Stimulated activated CD8-positive, alpha-beta memory T cell treated with anti-CD3 and anti-CD28 coated beads, Interleukin-4, amount 100 ng/mL, for 24 hours (primary cell): Measurements from ENCODE around the gene CYB5D1.
A peak's percentile ranks its signal among the peaks of the same experiment; 100 is the strongest.
"Not testable (repeated sequence)": the region's sequence is repeated elsewhere in the genome, so short reads cannot be mapped to it uniquely, and the experiment has no call there.

Source experiments
- DNase-seq: peaks from one replicate; pipeline ENCODE4 v3.0.0-alpha.2; 2020; ENCODE audit warnings: low read depth

CYB5D1 gene

DNA sequence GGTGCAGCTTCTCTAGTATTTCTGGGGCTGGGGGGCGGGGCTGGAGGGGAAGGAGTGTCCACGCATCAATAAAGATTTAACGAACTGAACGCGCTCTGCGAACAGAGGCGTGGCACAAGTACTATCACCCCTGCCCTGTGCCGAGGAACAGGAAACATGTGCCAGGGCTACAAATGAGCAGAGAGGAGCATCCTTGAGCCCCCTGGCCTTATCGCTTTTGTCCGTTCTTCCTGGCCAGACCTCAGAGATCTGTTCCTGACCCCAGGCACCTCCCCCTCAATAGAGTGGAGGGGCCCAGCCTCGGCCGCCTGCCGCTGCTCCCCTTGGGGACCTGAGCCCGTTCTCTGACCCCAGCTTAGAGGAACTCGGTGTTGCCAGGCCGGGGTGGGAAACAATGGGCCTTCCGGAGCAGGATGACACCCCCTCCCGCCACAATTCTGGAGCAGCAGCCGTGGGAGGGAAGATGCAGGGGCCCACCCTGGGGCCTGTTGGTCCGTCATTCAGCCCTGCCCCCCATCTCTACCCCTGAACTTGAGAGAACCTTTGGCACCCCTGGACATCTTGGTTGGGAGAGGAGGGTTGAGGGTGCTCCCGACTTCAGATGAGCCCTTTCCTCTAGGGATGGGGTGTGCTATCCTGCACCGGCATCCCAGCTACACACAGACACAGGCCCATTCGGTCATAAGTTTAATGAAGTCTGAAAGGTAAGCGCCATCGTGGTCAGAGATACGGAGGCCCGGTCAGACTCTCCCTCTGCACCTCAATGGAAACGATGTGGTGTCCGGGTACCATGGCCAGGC lies 1.6 kb upstream of the CYB5D1 start:
- no peak for DNase-seq

DNA sequence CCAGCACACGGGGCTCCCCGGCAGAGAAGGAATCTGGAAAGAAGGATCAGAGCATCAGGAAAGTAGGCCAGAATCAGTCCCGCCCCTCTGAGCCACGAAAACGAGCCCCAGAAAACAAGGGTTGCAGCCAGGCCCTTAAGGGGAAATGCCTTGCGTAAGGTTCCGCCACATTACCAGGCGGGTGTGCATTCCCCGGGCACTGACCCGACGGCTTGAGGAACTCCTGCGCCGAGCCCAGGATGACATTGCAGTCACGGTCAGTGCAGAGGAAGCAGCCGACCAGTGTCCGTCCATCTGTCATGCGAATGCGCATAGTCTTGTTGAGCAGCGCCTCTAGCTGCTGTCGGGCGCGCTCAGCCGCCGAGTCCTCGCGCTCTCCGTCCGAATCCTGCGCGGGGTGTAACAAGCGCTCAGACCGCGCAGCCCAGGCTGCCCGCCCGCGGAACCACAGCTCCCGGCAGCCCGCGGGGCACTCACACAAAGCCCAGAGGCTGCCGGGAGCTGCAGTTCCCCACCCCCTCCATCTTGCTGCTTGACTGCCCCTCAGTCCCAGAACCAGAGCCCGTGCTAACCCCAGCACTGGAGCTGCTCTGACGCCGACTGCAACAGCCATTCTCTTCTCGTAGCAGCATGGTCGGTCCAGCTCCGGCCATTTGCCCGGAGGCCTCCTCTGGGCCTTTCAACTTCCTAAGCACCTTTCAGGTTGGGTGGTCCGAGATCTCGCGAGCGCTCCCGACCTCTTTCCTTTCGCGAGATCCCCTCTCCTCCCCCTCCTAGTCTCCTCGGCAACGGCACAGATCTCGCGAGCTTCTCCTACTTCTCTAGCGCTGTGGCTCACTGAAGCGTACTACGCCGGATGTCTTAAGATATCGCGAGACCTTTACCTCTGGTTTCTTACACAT lies 741 bp upstream of the CYB5D1 start, which contains the start of gene NAA38:
NAA38 (minus strand) TSS at position 749 of the 902 bp plus-strand sequence; CDS start at position 653, 96 bp downstream.
- DNase-seq = peak; percentile 86

DNA sequence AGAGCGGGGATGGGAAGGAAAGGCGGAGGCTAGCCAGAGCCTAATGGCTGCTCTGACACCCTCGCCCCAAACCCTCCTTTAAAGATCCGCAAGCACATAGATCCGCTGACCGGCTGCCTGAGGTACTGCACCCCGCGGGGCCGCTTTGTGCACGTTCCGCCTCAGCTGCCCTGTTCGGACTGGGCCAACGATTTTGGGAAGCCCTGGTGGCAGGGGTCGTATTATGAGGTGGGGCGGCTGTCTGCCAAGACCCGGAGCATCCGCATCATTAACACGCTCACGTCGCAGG lies 663 bp downstream of the CYB5D1 start:
- no peak for DNase-seq

DNA sequence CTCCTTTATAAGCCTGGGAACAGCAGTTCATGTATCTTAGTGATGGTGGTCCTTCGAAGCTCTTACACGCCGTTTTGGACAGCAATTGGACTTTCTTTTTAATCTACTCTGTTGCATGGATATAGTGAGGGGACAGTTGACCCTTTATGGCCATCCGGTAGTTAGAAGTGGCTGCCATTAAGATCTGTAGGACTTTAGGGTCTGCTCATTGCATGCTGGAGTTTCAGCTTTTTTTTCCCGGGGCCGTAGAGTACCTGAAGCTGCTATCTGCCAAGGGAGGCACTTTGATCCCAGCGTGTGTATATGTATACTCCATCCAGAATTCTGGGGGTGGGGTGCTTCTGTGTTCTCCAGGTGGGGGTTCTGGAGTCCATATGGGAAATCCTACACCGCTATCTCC lies 1.2 kb downstream of the CYB5D1 start:
- no peak for DNase-seq

DNA sequence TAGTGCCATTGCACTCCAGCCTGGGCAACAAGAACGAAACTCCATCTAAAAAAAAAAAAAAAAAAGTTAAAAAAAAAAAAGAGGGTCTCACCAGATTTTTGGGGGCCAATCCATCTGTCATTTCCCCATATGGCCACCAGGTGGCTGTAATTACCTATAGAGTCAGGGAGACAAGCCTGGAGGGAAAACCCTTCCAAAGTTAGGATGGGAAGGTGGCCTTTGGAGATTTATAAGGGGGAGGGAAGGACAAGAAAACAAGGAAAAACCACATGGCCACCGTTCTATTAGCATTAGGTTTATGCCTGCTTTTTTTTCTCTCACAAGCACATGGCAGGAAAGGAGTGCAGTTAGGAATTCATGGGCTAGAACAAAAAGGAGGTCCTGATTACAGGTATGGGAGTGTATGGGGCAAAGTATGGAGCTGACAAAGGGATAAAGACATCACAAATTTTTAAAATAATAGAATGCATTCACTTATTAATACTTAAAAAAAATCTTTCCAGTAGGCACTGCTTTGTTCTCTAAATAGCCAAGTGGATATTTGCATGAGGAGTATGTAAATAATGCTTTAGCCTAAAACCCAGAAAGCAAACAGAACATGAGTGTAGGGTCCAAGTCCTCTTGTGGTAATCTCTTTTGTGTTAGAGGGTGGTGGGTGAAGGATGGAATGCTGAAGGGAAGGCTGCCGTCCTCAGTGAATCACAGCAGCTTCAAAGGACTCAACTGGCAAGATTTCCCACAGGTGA lies 5.1 kb downstream of the CYB5D1 start:
- DNase-seq = no peak

DNA sequence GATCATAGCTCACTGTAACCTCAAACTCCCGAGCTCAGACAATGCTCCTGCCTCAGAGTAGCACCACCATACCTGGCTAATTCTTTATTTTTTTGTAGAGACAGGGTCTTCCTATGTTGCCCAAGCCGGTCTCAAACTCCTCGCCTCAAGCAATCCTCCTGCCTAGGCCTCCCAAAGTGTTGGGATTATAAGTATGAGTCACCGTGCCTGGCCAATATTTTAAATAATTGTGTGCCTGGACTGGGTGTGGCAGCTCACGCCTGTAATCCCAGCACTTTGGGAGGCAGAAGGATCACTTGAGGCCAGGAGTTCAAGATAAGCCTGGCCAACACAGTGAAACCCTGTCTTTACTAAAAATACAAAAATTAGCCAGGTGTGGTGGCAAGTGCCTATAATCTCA lies 6.6 kb downstream of the CYB5D1 start:
- not testable (repeated sequence) for DNase-seq

- DNase-seq = no peak
Measured at GRCh38 chr17:7864995-7865650, 7.3 kb downstream of the CYB5D1 start.

DNA sequence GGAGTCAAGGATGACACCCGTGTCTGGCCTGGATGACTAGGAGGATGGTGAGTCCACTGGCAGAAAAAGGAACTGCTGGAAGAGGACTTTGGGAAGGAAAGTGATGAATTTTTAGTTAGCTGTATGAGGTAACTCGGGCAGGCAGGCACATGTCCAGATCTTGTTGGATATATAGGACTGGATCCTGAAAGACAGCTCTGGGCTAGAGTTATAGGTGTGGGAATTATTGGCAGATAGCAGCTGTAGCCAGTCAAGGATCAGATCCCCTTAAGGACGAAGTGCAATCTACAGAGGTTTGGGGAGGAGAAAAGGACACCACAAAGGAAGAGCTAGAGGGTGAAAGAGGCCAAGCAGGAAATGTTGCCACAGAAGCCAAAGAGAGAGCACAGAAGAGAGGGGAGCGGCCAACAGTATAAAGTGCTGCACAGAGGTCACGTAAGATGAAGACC lies 10.1 kb downstream of the CYB5D1 start:
- no peak for DNase-seq

GRCh38 chr17:7873051-7873450 lies 15.2 kb downstream of the CYB5D1 start:
- DNase-seq = no peak

DNA sequence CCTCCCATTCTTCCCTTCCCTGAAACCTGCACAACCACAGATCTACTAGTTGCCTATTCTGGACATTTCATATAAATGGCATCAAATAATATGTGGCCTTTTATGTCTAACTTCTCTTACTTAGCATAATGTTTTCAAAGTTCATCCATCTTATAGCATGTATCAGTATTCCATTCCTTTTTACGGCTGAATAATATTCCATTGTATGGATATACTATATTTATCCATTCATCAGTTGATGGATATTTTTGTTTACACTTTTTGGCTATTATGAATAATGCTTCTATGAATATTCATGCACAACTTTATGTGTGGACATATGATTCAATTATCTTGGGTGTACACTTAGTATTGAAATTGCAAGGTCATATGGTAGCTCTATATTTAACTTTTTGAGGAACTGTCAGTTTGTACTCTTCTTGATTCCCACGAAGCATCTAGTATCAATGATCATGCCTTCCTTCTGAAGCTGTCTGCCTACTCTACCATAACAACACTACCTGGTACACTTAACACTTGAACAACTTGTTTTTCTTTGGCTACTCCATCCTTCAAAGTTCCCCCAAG lies 18.1 kb downstream of the CYB5D1 start:
- DNase-seq = no peak

DNA sequence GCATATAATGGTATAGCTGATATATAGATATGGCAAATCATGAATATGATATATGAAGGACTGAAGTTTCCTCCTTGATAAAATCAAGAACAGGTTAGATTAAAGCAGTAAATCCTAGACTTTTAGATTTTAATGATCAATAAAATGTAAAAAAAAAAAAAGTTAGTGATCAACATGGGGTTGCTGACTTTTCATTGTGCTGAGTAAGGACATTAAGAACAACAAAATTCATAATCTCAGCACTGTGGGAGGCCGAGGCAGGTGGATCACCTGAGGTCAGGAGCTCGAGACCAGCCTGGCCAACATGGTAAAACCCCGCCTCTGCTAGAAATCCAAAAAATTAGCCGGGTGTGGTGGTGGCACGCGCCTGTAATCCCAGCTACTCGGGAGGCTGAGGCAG lies 20.4 kb downstream of the CYB5D1 start:
- no peak for DNase-seq

DNA sequence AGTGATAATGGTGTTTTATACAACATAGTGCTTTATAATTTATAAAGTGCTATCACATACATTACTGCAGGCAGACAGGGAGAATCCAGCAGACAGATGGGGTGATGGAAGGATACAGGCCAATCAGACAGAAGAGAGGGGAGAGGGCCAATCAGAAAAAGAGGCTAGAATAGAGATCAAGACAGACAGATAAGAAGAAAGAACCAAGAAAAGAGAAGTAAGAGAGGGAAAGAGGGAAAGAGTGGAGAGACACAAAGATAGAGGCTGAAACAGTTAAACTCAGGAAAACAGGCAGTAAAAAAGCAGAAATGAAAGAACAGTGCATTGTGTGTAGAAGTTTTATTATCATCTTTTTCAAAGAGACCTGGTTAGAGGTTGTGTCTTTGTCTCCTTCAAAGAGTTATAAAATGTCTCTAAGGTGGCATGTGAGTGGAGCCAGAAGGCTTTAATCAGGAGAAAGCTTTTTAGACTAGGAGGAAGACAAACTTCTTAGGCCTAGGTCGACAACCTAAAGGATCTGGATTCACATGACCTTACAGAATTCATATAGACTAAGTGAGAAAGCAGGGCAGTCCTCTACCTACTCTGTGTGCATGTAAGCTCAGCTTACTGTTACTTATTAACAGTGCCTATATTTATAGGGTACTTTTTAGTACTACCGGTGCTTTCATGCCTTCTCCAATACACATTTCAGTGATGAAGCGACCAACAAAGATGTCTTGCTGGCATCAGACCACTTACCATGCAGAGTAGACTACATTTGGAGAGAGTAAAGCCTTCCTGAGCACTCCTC lies 22.5 kb downstream of the CYB5D1 start:
- no peak for DNase-seq

GRCh38 chr17:7881276-7882054 lies 23.7 kb downstream of the CYB5D1 start:
- DNase-seq = no peak

GRCh38 chr17:7882068-7882467 lies 24.3 kb downstream of the CYB5D1 start:
- DNase-seq = no peak

GRCh38 chr17:7882629-7883028 lies 24.8 kb downstream of the CYB5D1 start:
- no peak for DNase-seq

- DNase-seq = peak; percentile 15
Measured at GRCh38 chr17:7883781-7884386, 26.1 kb downstream of the CYB5D1 start.

DNA sequence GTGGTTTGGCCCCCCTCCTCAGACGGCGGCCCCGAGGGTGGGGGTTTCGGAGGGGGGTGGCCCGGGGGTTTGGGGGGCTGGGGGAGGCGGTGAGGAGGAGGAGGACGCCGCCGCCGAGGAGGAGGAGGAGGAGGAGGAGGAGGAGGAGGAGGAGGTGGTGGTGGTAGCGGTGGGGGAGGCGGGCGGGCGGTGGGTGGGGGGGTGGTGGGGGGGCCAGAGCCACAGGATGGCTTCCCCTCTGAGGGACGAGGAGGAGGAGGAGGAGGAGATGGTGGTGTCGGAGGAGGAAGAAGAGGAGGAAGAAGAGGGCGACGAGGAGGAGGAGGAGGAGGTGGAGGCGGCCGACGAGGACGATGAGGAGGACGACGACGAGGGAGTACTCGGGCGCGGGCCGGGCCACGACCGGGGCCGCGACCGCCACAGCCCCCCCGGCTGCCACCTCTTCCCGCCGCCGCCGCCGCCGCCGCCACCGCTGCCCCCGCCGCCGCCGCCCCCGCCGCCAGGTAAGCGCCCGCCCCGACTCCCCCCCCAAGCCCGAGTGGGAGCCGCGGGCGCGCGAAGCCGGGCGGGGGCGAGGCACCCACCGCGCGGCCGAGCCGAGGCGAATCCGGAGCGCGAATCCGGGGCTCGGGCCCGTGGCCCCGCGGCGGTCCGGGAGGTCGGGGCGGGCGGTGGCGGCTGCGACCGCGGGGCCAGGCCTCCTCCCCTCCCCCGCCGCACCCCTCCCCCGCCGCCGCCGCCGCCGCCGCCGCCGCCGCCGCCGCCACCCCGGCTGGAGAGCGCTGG lies 27.0 kb downstream of the CYB5D1 start:
- DNase-seq = peak; percentile 26

DNA sequence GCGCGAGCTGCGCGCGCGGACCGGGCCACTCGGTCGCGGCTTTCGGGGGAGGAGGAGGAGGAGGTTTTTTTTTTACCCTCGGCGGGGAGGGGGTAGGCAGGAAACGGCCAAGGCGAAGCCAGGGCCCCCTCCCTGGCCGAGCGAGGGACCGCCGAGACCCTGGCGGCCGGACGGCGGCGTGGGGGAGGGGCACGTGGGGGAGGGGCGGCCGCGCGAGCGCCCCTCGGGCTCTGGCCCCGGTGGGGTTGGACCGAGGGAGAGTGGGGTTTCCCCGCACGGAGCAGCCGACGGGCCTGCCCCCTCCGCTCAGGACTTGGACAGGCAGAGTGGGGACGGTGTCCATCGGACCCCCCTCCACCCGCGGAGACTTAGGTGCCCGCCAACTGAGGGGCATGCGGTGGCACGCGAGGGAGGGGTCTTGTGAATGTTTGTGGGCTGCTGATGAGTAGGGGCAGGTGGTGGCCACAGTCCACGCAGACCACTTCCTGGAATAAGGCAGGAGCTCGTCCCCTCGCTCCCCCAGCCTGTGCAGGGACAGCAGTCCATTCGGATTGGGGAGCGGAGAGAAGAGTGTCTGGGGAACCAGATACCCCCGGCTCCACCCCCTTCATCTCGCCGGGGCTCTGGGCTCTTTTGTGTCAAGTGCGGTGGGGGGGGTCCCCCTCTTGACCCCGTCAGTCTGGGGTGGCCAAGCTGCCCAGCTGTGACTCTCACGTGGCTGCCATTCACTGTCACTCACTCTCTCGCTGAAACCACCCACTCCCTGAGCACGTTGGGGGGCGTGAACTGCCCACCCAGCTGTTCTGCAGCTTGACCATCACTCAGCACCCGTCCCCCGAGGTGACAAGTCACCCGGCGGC lies 27.8 kb downstream of the CYB5D1 start:
- DNase-seq = peak; percentile 26
